NCI-H524 treated with DMSO at 0.1 percent for 48 hours (cell line): ENCODE data around the gene MXD1.

Experiments
- DNase-seq: peaks from one replicate; lab custom pipeline; 2025; lab: John Stamatoyannopoulos, UW

The MXD1 gene

GRCh38 chr2:69952336-69953115 lies 37.6 kb downstream of the MXD1 start:
- DNase-seq, result no peak

GRCh38 chr2:69954084-69954483 lies 39.2 kb downstream of the MXD1 start:
- no peak for DNase-seq

- no peak for DNase-seq
Measured at GRCh38 chr2:69955029-69955428, 40.1 kb downstream of the MXD1 start.

GRCh38 chr2:69956475-69956979 lies 41.6 kb downstream of the MXD1 start:
- no peak for DNase-seq

- DNase-seq, result no peak
Measured at GRCh38 chr2:69957965-69958364, 43.1 kb downstream of the MXD1 start.

- no peak for DNase-seq
Measured at GRCh38 chr2:69958480-69958879, 43.6 kb downstream of the MXD1 start.

- DNase-seq, result no peak
Measured at GRCh38 chr2:69959425-69959824, 44.5 kb downstream of the MXD1 start.

- DNase-seq, result no peak
Measured at GRCh38 chr2:69960821-69961220, 45.9 kb downstream of the MXD1 start.

GRCh38 chr2:69961496-69961895 lies 46.6 kb downstream of the MXD1 start, which contains the start of gene ASPRV1:
TSS of gene ASPRV1 (minus strand) at chr2:69961631. CDS start at chr2:69961436, 195 bp downstream.
- no peak for DNase-seq

GRCh38 chr2:69962986-69963730 lies 48.2 kb downstream of the MXD1 start:
- DNase-seq, result no peak

- no peak for DNase-seq
Measured at GRCh38 chr2:69964353-69964841, 49.5 kb downstream of the MXD1 start.

GRCh38 chr2:69965756-69966445 lies 51.0 kb downstream of the MXD1 start:
- no peak for DNase-seq

GRCh38 chr2:69966496-69966895 lies 51.6 kb downstream of the MXD1 start:
- no peak for DNase-seq

- DNase-seq, result no peak
Measured at GRCh38 chr2:69968609-69969008, 53.7 kb downstream of the MXD1 start.

- DNase-seq, result no peak
Measured at GRCh38 chr2:69969126-69969983, 54.4 kb downstream of the MXD1 start.

- DNase-seq, result no peak
Measured at GRCh38 chr2:69969991-69970390, 55.1 kb downstream of the MXD1 start.

GRCh38 chr2:69972822-69973221 lies 57.9 kb downstream of the MXD1 start:
- DNase-seq, result no peak

GRCh38 chr2:69973335-69973735 lies 58.4 kb downstream of the MXD1 start:
- DNase-seq, result no peak

GRCh38 chr2:69975136-69975852 lies 60.4 kb downstream of the MXD1 start:
- no peak for DNase-seq

- DNase-seq, result no peak
Measured at GRCh38 chr2:69975853-69976462, 61.0 kb downstream of the MXD1 start.
